Activated CD8-positive, alpha-beta T cell treated with anti-CD3 and anti-CD28 coated beads for 36 hours (primary cell): ENCODE data around the gene RPGRIP1L. TPM values are rescaled to one million over a fixed set of nuclear protein-coding genes. Genes with fewer than 3 reads are reported as not detected.

Source experiments
- ATAC-seq: fragments of 200-7000 bp; cut with Tn5 transposase; one replicate; pipeline ENCODE4 v1.10.0; 2021; ENCODE audit warnings: mild to moderate bottlenecking, moderate library complexity
- CTCF ChIA-PET: fragments of 350-600 bp; sonication (Branson Sonifier 250); formaldehyde crosslinking; loops from one replicate; lab custom pipeline; 2021; ENCODE audit warnings: antibody characterized with exemption; lab: Charles Lee
- POLR2A ChIA-PET: fragments of 350-600 bp; sonication (Branson Sonifier 250); formaldehyde crosslinking; loops from one replicate; lab custom pipeline; 2021; ENCODE audit warnings: antibody characterized with exemption; lab: Charles Lee
- DNase-seq: peaks from one replicate; pipeline ENCODE4 v3.0.0-alpha.2; 2020
- H3K27ac Mint-ChIP-seq: one replicate; pipeline ENCODE4 v1.8.0; 2021; ENCODE audit warnings: mild to moderate bottlenecking, mixed read lengths
- H3K27me3 Mint-ChIP-seq: one replicate; pipeline ENCODE4 v1.8.0; 2021; ENCODE audit warnings: mixed read lengths
- H3K36me3 Mint-ChIP-seq: one replicate; pipeline ENCODE4 v1.8.0; 2021; ENCODE audit warnings: low read depth, mixed read lengths
- H3K4me1 Mint-ChIP-seq: one replicate; pipeline ENCODE4 v1.8.0; 2021; ENCODE audit warnings: low read depth, mixed read lengths
- H3K4me3 Mint-ChIP-seq: one replicate; pipeline ENCODE4 v1.8.0; 2021; ENCODE audit warnings: mild to moderate bottlenecking, moderate library complexity, mixed read lengths
- H3K9me3 Mint-ChIP-seq: one replicate; pipeline ENCODE4 v1.8.0; 2021; ENCODE audit warnings: mixed read lengths
- CTCF ChIP-seq: fragments of 200-600 bp; IDR thresholded peaks from one replicate; pipeline ENCODE4 v1.8.0; 2022; ENCODE audit warnings: antibody characterized with exemption, mild to moderate bottlenecking
- intact Hi-C: fragments of 100-400 bp; cut with micrococcal nuclease; formaldehyde crosslinking; loops from one replicate; pipeline ENCODE4 v1.10.0; 2022
- total RNA-seq, 2 experiments: library from RNA; stranded (reverse); gene quantifications; one replicate each; pipeline ENCODE4 v1.2.3, GENCODE V29; 2021

The RPGRIP1L gene
- total RNA-seq, 2 experiments from 2014 or later = 6.0 to 6.2 TPM

GRCh38 chr16:53714205-53715022 is 10.8 kb upstream of the RPGRIP1L start:
- ChIA-PET POLR2A (no interaction called here), CTCF (no interaction called here)
- TF ChIP-seq CTCF = no peak
- DNase-seq (no peak), ATAC-seq (no peak)
- peaks cover 27% of the 10 kb centered on the region for H3K4me1 Mint-ChIP-seq
- no peaks in the 10 kb centered on the region for H3K9me3 Mint-ChIP-seq
- H3K36me3 Mint-ChIP-seq = peaks cover 10% of the 10 kb centered on the region
- no peak overlapping the region for H3K27ac Mint-ChIP-seq
- no peaks in the 10 kb centered on the region for H3K27me3 Mint-ChIP-seq
- H3K4me3 Mint-ChIP-seq = no peak overlapping the region
- intact Hi-C loops = no loop called here

GRCh38 chr16:53713403-53714204 is 9.9 kb upstream of the RPGRIP1L start:
- TF ChIP-seq CTCF = no peak
- Mint-ChIP-seq H3K27ac (no peak overlapping the region), H3K9me3 (no peaks in the 10 kb centered on the region), H3K36me3 (peaks cover 10% of the 10 kb centered on the region), H3K4me1 (peaks cover 32% of the 10 kb centered on the region), H3K4me3 (no peak overlapping the region), H3K27me3 (no peaks in the 10 kb centered on the region)
- ChIA-PET POLR2A (no interaction called here), CTCF (no interaction called here)
- ATAC-seq (no peak), DNase-seq (no peak)
- intact Hi-C loops = no loop called here

- CTCF ChIA-PET = interaction anchor here (1.2 kb wide), 1 partner anchor 30 kb away, joined by 4 read pairs; no protein-coding TSS in a partner anchor
- Mint-ChIP-seq H3K27me3 (no peaks in the 10 kb centered on the region), H3K36me3 (peaks cover 16% of the 10 kb centered on the region)
These were observed 8.4 kb upstream of the RPGRIP1L start for GRCh38 chr16:53712065-53712464.

GRCh38 chr16:53711390-53711789 is 7.7 kb upstream of the RPGRIP1L start:
- Mint-ChIP-seq H3K36me3 (peaks cover 20% of the 10 kb centered on the region), H3K9me3 (no peaks in the 10 kb centered on the region), H3K4me1 (peaks cover 46% of the 10 kb centered on the region), H3K27ac (no peak overlapping the region), H3K27me3 (no peaks in the 10 kb centered on the region), H3K4me3 (no peak overlapping the region)
- TF ChIP-seq CTCF = no peak
- ChIA-PET CTCF (no interaction called here), POLR2A (no interaction called here)
- DNase-seq (no peak), ATAC-seq (no peak)
- intact Hi-C loops = no loop called here

More at GRCh38 chr16:53712065-53712464, 8.4 kb upstream of the RPGRIP1L start:
- Mint-ChIP-seq H3K9me3 (no peaks in the 10 kb centered on the region), H3K27ac (no peak overlapping the region), H3K4me3 (no peak overlapping the region), H3K4me1 (peaks cover 41% of the 10 kb centered on the region)
- intact Hi-C loops = no loop called here
- no peak for DNase-seq
- no peak for ATAC-seq
- TF ChIP-seq CTCF = no peak
- POLR2A ChIA-PET = no interaction called here

- TF ChIP-seq CTCF = no peak
- Mint-ChIP-seq H3K36me3 (peaks cover 22% of the 10 kb centered on the region), H3K9me3 (no peaks in the 10 kb centered on the region), H3K4me1 (peaks cover 47% of the 10 kb centered on the region), H3K4me3 (no peak overlapping the region), H3K27ac (no peak overlapping the region), H3K27me3 (no peaks in the 10 kb centered on the region)
- CTCF ChIA-PET = interaction anchor here (1.4 kb wide), 1 partner anchor 35 kb away, joined by 3 read pairs; no protein-coding TSS in a partner anchor
- no peak for ATAC-seq
- POLR2A ChIA-PET = no interaction called here
- no peak for DNase-seq
- intact Hi-C loops = no loop called here
These were observed 4.8 kb upstream of the RPGRIP1L start for GRCh38 chr16:53708490-53708889.
